Breast epithelium (tissue), 4 donors: ENCODE data around the gene RINL. TPM values are rescaled to one million over a fixed set of nuclear protein-coding genes. Genes with fewer than 3 reads are reported as not detected.

Experiments used
- DNase-seq, 2 donors: peaks; one replicate each; pipeline ENCODE4 v3.0.0-alpha.2; 2019; ENCODE audit warnings: low spot score in 2 of 2
- H3K27ac ChIP-seq, 2 donors: fragments of 200-600 bp; sonication (generic) in 1 of 2; one replicate each; pipeline ENCODE4 v1.5.1; 2016 to 2019; ENCODE audit warnings: mild to moderate bottlenecking in 1 of 2
- H3K27me3 ChIP-seq, 2 donors: fragments of 200-600 bp; sonication (generic) in 1 of 2; one replicate each; pipeline versions ENCODE4 v1.5.1 to v1.6.0; 2017 to 2019; ENCODE audit warnings: control low read depth in 1 of 2, mild to moderate bottlenecking in 1 of 2
- H3K36me3 ChIP-seq: fragments of 200-600 bp; one replicate; pipeline ENCODE4 v1.5.1; 2019
- H3K4me1 ChIP-seq, 2 donors: fragments of 200-600 bp; sonication (generic); one replicate each; pipeline ENCODE4 v1.5.1; 2016 to 2019; ENCODE audit warnings: control low read depth in 1 of 2
- H3K4me3 ChIP-seq, 3 donors: fragments of 200-600 bp; sonication (generic); 1 replicate in 2 of 3; 2 replicates in 1 of 3; pipeline ENCODE4 v1.5.1; 2016 to 2019; ENCODE audit warnings: mild to moderate bottlenecking in 3 of 3, moderate library complexity in 2 of 3
- H3K9me3 ChIP-seq, 2 donors: fragments of 200-600 bp; sonication (generic) in 1 of 2; one replicate each; pipeline ENCODE4 v1.5.1; 2016 to 2019; ENCODE audit warnings: control low read depth in 1 of 2
- CTCF ChIP-seq, 3 donors: fragments of 450-650 bp; IDR thresholded peaks; one replicate each; pipeline ENCODE4 v1.5.1; 2016 to 2017; ENCODE audit warnings: antibody characterized with exemption in 3 of 3, mild to moderate bottlenecking in 3 of 3, moderate library complexity in 3 of 3
- POLR2A ChIP-seq: fragments of 450-650 bp; IDR thresholded peaks from one replicate; pipeline ENCODE4 v1.6.1; 2016; ENCODE audit warnings: antibody characterized with exemption, mild to moderate bottlenecking, moderate library complexity
- POLR2AphosphoS5 ChIP-seq, 3 donors: sonication (generic); formaldehyde crosslinking; IDR thresholded peaks; one replicate each; pipeline ENCODE4 v1.6.1; 2017; ENCODE audit warnings: antibody characterized with exemption in 3 of 3
- intact Hi-C: fragments of 100-400 bp; cut with DNase I; formaldehyde crosslinking; loops from one replicate; pipeline ENCODE4 v1.15.1; 2023; ENCODE audit warnings: low total_unique reads
- total RNA-seq, 3 donors: library from RNA; depleted of rRNA; stranded (reverse); fragments of >200 nt; gene quantifications; one replicate each; pipeline ENCODE4 v1.1.0, GENCODE V29; 2016

The RINL gene
- total RNA-seq, result 10 to 100 TPM in 2 of 3 donors, 1 to 10 TPM in 1; 4.5 to 13.0 (median 12.8) TPM

GRCh38 chr19:38877781-38878574, at the start of gene RINL:
TSS of gene RINL (minus strand) at chr19:38878275. CDS start at chr19:38876742, 1,533 bp downstream.
- intact Hi-C loops, result no loop called here
- TF ChIP-seq POLR2A (no peak), POLR2AphosphoS5 (IDR thresholded peaks at IDR 0.05) (no peak), CTCF (IDR thresholded peaks at IDR 0.05) (no peak)
- no peaks in the 10 kb centered on the region for H3K27me3 ChIP-seq
- no peaks in the 10 kb centered on the region for H3K4me1 ChIP-seq
- DNase-seq, result no peak
- H3K27ac ChIP-seq, result peak within 1 kb of the TSS; percentile 61 to 70
- H3K36me3 ChIP-seq, result no peaks in the 10 kb centered on the region
- H3K4me3 ChIP-seq, result no peak within 1 kb of the TSS
- no peaks in the 10 kb centered on the region for H3K9me3 ChIP-seq

GRCh38 chr19:38924388-38924787, 46.3 kb upstream of the RINL start:
- Histone ChIP-seq H3K4me3 (no peak overlapping the region), H3K27ac (no peak overlapping the region), H3K27me3 (no peaks in the 10 kb centered on the region), H3K36me3 (no peaks in the 10 kb centered on the region), H3K9me3 (no peaks in the 10 kb centered on the region), H3K4me1 (no peaks in the 10 kb centered on the region)
- intact Hi-C loops, result no loop called here
- no peak for DNase-seq
- no peak for TF ChIP-seq POLR2A
- no peak for TF ChIP-seq CTCF (IDR thresholded peaks at IDR 0.05)
- no peak for TF ChIP-seq POLR2AphosphoS5 (IDR thresholded peaks at IDR 0.05)

- no peak overlapping the region for H3K4me3 ChIP-seq
- TF ChIP-seq POLR2AphosphoS5 (IDR thresholded peaks at IDR 0.05) (no peak), POLR2A (no peak), CTCF (IDR thresholded peaks at IDR 0.05) (no peak)
- DNase-seq, result no peak
- H3K36me3 ChIP-seq, result no peaks in the 10 kb centered on the region
- no peaks in the 10 kb centered on the region for H3K27me3 ChIP-seq
- no peaks in the 10 kb centered on the region for H3K9me3 ChIP-seq
- intact Hi-C loops, result no loop called here
- no peaks in the 10 kb centered on the region for H3K4me1 ChIP-seq
- no peak overlapping the region for H3K27ac ChIP-seq
These were observed 44.4 kb upstream of the RINL start for GRCh38 chr19:38922482-38922881.

- no peak for DNase-seq
- intact Hi-C loops, result no loop called here
These were observed 43.6 kb upstream of the RINL start for GRCh38 chr19:38921420-38922274.

More at GRCh38 chr19:38921420-38922274, 43.6 kb upstream of the RINL start:
- TF ChIP-seq CTCF (IDR thresholded peaks at IDR 0.05) (no peak), POLR2AphosphoS5 (IDR thresholded peaks at IDR 0.05) (no peak), POLR2A (no peak)
- Histone ChIP-seq H3K27me3 (no peaks in the 10 kb centered on the region), H3K27ac (no peak overlapping the region), H3K4me3 (no peak overlapping the region), H3K9me3 (no peaks in the 10 kb centered on the region), H3K4me1 (no peaks in the 10 kb centered on the region), H3K36me3 (no peaks in the 10 kb centered on the region)
